ENCODE results near the gene APOBEC3G.

Gene APOBEC3G

GRCh38 chr22:39080052-39080762 is 3.1 kb downstream of the APOBEC3G start:
- H3K4me3 ChIP-seq (ENCODE audit: low read depth, low read length), result no peak overlapping the region
- no peak for DNase-seq (ENCODE audit: low read depth)
- TF ChIP-seq CTCF (conservative IDR thresholded peaks at IDR 0.05; ENCODE audit: low read depth, low read length), result no peak

DNA sequence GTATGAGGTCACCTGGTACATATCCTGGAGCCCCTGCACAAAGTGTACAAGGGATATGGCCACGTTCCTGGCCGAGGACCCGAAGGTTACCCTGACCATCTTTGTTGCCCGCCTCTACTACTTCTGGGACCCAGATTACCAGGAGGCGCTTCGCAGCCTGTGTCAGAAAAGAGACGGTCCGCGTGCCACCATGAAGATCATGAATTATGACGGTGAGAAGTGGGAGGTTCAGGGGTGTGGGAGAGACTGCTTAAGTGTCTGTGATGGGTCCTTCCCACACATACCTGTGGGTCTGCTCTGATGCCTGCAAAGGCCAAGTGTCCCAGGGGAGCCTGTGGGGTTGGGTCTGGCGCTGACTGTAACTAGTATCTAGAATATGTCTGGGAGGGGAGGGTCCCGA is 3.9 kb downstream of the APOBEC3G start:
- no peak overlapping the region for H3K4me3 ChIP-seq (ENCODE audit: low read depth, low read length)
- no peak for DNase-seq (ENCODE audit: low read depth)
- TF ChIP-seq CTCF (conservative IDR thresholded peaks at IDR 0.05; ENCODE audit: low read depth, low read length), result no peak

- no peak for DNase-seq (ENCODE audit: low read depth)
- no peak overlapping the region for H3K4me3 ChIP-seq (ENCODE audit: low read depth, low read length)
- no peak for TF ChIP-seq CTCF (conservative IDR thresholded peaks at IDR 0.05; ENCODE audit: low read depth, low read length)
Observed at GRCh38 chr22:39081598-39081997, 4.5 kb downstream of the APOBEC3G start.

GRCh38 chr22:39083212-39084165 is 6.4 kb downstream of the APOBEC3G start:
- no peak for TF ChIP-seq CTCF (conservative IDR thresholded peaks at IDR 0.05; ENCODE audit: low read depth, low read length)
- no peak for DNase-seq (ENCODE audit: low read depth)
- H3K4me3 ChIP-seq (ENCODE audit: low read depth, low read length), result no peak overlapping the region

DNA sequence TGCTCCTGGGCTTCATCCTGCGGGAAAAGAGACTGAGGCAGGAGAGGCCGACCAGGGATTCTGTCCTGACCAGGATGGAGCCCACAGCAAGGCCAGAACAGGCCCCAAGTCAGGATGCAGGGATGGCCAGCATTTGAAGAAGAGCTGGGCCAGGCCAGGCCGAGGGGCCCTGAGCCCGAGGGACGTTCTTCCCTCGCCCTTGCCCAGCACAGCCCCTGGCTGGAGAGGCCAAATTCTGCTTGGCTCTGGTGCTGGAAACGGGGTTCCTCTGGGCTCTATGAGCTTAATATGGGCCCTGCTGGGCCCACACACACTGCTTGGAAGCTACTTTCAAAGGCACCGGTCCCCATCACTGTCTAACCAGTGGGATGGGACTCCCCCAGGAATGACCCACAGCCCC is 7.6 kb downstream of the APOBEC3G start:
- DNase-seq (ENCODE audit: low read depth), result no peak
- TF ChIP-seq CTCF (conservative IDR thresholded peaks at IDR 0.05; ENCODE audit: low read depth, low read length), result no peak
- no peak overlapping the region for H3K4me3 ChIP-seq (ENCODE audit: low read depth, low read length)

DNA sequence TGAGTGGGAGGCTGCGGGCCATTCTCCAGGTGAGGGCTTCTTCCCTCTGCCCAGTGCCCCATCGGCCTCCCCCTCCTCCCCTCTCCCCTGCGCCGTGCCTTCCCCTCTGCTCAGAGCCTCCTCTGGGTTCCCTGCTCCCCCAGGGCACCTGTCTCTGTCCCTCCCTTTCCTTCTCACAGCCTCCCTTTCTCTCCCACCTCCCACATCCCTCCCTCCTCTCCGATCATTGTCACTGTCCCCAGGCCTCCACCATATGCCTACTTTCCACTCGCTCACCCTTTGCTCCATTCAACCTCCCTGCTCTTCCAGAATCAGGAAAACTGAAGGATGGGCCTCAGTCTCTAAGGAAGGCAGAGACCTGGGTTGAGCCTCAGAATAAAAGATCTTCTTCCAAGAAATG is 10.0 kb downstream of the APOBEC3G start:
- TF ChIP-seq CTCF (conservative IDR thresholded peaks at IDR 0.05; ENCODE audit: low read depth, low read length), result no peak
- no peak overlapping the region for H3K4me3 ChIP-seq (ENCODE audit: low read depth, low read length)
- DNase-seq (ENCODE audit: low read depth), result no peak
